Measurements from ENCODE around the gene AMOTL1. TPM values are rescaled to one million over a fixed set of nuclear protein-coding genes. Genes with fewer than 3 reads are reported as not detected.

Gene AMOTL1
- total RNA-seq, result 33.6 and 39.7 TPM in 2 replicates

GRCh38 chr11:94767701-94768601 is at the start of gene AMOTL1:
Gene AMOTL1, plus strand, starts transcription at chr11:94768356. Its CDS starts 156 bp downstream, at chr11:94768512.

Other genes with a start within 250 kb of the AMOTL1 start
- gene FUT4, start 224.4 kb upstream of the AMOTL1 start, total RNA-seq, result 3.8 and 7.8 TPM in 2 replicates
- 0.26 and 1.4 TPM in 2 replicates for gene PIWIL4, start 201.0 kb upstream of the AMOTL1 start, total RNA-seq
- gene CWC15, start 205.2 kb downstream of the AMOTL1 start, total RNA-seq, result 32.1 and 54.4 TPM in 2 replicates
- gene KDM4D, start 205.4 kb downstream of the AMOTL1 start, total RNA-seq, result 0.80 and 2.1 TPM in 2 replicates

Data from epithelial cell of alveolus of lung (primary cell).